Smooth muscle cell of the pulmonary artery (primary cell): ENCODE measurements around the gene PROKR2. TPM values are rescaled to one million over a fixed set of nuclear protein-coding genes. Genes with fewer than 3 reads are reported as not detected.

Experiments
- total RNA-seq: library from RNA; depleted of rRNA; stranded (reverse); fragments of >200 nt; gene quantifications from 2 replicates; pipeline ENCODE4 v1.2.3, GENCODE V29; 2014

PROKR2 gene
- not detected in 2 replicates for total RNA-seq

DNA sequence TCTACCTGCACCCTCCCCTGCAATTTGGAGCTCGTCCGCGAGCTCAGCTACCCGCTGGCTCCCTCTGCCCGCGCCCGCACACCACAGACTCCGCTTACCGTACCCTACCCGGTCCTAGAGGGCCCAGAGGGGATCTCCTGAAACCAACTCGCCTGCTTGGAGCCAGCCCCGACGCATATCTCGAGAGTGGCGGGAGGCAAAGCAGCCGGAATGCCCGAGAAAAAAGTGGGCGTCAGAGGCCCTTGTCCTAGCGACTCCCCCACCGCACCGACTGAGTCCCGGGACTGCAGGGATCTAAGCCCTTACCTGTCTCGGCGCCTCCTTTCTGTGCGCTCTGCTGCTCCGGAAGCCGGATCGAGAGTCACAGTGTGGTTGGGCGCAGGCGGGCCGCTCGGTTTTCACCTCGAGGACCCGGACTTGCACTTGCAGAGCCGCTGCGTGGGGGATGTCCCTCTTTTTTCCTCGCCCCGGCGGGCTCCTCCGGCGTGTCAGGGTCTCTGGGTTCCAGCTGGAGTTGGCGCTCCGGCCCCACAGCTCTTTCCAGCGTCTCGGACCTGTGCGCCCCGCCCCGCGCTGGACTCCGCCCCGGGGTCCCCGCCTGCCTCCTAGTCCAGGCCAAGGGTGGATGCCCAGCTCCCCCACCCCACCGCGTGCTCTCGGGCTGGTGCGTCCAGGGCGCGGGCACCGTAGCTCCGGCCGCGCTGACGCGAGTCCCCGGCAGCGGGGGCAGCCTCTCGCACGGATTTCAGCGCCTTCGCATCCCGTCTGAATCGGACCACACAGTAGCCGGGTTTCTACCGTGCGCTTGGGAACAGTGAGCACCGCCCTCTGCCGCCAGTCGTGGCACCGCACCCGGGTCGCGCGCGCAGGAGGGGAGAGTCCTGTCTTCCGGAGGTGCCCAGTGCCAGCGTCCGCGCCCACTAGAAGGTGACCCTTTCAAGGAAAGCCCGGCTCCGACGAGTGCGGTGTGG lies at the start of gene PROKR2:
PROKR2 (minus strand) TSS at position 767 of the 971 bp plus-strand sequence. CDS start 2,585 bp downstream, outside the sequence.

Other genes starting within 250 kb of the PROKR2 start
- gene TMEM230, start 203.9 kb downstream of the PROKR2 start, total RNA-seq, result 109 and 125 TPM in 2 replicates
- gene PCNA, start 197.0 kb downstream of the PROKR2 start, total RNA-seq, result 69.8 and 70.1 TPM in 2 replicates
- 28.0 and 29.6 TPM in 2 replicates for gene CDS2, start 189.9 kb downstream of the PROKR2 start, total RNA-seq